HK-2 (cell line): ENCODE data around the gene MIOX.
"Not testable (repeated sequence)": the region's sequence is repeated elsewhere in the genome, so short reads cannot be mapped to it uniquely, and the experiment has no call there.

Experiments
- DNase-seq: peaks from one replicate; pipeline ENCODE4 v3.0.0-alpha.2; 2018; ENCODE audit not compliant: unreplicated experiment

Gene MIOX

DNA sequence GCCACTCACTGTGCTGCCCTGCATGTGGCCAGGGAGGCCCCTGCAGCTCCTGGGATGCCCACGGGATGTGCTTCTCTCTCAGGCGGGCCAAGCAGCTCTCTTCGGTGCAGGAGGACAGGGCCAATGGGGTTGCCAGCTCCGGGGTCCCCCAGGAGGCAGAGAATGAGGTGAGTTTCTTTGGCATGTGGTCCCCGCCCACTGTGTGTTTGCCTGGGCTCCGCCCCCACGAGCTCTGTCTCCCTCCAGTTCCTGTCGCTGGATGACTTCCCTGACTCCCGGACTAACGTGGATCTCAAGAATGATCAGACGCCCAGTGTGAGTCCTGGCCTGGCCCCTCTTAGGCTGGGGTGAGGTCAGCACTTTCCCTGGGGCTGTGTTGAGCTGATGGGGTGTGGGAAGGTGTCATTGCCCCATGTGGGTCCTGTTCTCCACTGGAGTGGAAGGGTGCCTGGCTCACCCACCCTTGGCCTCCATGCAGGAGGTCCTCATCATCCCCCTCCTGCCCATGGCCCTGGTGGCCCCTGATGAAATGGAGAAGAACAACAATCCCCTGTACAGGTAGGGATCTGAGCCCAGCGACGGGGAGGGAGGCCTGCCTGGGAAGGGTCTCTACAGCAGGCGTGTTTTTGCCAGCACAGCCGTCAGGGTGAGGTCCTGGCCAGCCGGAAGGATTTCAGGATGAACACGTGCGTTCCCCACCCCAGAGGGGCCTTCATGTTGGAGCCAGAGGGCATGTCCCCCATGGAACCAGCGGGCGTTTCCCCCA lies 31.0 kb downstream of the MIOX start:
- no peak for DNase-seq

DNA sequence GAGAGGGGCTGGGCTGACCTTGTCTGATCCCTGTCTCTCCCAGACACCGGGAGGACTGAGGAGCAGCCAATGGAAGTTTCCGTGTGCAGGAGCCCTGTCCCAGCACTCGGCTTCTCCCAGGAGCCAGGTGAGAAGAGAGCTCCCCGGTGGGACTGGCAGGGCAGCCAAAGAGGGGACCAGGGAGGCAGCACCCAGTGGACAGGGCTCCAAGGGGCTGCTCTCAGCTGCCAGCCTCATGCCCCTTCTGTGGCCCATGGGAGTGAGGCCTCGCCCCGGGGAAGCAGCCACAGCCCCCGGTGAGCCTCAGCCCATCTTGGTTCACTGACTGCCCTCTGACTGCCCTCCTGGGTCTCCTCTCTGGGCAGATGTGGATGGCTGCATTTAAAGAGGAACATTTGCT lies 31.9 kb downstream of the MIOX start:
- DNase-seq: no peak

DNA sequence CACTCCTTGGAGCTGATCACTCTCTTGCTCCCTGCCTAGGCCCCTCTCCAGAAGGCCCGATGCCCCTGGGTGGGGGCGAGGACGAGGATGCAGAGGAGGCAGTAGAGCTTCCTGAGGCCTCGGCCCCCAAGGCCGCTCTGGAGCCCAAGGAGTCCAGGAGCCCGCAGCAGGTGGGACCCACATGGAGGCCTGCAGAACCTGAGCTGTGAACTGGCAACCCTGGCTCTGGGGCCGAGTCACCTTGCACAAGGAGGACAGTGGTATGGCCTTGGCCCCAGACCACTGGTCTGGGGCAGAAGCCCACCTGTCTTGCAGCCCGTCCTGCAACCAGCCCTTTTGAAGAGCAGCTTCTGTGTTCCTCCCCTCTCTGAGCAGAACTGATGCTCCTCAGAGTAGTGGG lies 32.5 kb downstream of the MIOX start:
- DNase-seq: no peak

DNA sequence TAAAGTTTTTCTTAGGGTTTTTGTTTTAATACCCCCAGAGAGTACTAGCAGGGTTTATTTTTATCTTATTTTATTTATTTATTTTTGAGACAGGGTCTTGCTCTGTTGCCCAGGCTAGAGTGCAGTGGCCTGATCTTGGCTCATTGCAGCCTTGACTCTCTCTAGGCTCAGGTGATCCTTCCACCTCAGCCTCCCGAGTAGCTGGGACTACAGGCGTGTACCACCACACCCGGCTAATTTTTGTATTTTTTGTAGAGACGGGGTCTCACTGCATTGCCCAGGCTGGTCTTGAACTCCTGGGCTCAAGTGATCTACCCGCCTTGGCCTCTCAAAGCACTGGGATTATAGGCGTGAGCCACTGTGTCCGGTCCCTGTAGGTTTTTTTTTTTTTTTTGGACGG lies 33.5 kb downstream of the MIOX start:
- DNase-seq: not testable (repeated sequence)

DNA sequence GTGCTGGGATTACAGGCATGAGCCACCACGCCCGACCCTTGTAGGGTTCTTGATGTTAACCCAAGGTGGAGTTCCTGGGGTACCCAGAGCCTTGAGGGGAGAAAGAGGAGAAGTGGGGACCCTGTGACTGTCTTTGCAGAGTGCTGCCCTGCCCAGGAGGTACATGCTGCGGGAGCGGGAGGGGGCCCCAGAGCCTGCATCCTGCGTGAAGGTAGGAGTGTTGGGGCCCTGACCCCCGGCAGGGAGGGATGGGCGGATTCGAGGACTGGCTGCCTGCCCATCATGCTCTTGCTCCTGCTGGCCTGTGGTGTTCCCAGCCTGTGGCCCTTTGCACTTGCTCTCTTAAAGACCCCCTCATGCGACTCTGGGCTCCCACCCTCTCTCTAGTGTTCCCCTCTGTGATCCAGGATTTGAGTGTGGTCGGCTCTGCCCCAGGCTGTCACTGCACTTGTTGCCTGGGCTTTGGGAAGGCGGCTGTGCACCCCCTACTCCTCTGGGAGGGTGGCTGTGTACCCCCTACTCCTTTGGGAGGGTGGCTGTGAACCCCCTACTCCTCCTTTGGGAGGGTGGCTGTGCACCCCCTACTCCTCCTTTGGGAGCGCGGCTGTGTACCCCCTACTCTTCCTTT lies 34.3 kb downstream of the MIOX start:
- no peak for DNase-seq

DNA sequence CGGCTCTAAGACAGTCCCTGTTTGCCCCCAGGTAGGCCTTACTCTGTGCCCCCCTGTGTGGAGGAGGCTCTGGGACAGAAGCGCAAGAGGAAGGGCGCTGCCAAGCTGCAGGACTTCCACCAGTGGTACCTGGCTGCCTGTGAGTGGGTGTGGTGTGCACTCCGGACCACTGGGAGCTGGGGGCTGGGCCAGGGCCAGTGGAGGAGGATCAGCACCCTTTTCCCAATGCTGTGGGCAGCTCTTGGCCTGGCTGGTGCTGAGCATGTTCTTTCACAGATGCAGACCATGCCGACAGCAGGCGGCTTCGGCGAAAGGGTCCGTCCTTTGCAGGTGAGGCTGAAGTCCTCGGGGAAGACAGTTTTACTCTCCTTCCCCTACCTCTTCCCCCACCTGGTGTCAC lies 35.1 kb downstream of the MIOX start:
- DNase-seq: no peak

DNA sequence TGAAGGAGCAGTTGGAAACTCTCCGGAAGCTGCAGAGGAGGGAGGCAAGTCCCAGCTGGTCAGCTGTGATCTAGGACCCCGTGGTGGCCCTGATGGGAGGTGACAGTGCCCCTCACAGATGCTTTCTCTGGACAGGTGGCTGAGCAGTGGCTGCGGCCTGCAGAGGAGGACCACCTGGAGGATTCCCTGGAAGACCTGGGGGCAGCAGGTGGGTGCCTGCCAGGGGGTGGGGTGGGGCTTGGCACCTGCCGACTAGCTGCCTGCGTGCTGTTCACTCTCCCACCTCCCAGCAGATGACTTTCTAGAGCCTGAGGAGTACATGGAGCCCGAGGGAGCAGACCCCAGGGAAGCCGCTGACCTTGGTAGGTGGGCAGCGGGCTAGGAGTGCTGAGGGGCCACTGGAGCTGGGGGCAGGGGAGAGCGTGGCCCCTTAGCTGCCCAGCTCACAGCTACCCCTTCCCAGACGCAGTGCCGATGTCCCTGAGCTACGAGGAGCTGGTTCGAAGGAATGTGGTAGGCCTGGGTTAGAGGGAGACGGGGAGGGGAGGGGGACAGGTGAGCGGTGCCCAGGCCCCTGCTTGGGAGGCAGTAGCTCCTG lies 35.6 kb downstream of the MIOX start:
- no peak for DNase-seq

DNA sequence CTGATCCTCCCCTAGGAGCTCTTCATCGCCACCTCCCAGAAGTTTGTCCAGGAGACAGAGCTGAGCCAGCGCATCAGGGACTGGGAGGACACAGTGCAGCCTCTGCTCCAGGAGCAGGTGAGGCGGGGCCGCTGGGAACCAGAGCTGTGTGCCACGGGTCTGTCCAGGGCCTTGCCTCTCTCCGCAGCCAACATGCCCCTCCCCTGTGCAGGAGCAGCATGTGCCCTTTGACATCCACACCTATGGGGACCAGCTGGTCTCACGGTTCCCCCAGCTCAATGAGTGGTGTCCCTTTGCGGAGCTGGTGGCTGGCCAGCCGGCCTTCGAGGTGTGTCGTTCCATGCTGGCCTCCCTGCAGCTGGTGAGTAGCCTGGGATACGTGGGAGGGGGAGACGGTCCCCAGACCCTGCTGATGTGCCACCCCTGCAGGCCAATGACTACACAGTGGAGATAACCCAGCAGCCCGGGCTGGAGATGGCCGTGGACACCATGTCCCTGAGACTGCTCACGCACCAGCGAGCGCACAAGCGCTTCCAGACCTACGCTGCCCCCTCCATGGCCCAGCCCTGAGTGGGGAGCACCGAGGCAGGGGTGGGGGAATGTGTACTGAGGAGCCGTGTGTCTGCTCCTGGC lies 36.3 kb downstream of the MIOX start:
- DNase-seq: no peak

DNA sequence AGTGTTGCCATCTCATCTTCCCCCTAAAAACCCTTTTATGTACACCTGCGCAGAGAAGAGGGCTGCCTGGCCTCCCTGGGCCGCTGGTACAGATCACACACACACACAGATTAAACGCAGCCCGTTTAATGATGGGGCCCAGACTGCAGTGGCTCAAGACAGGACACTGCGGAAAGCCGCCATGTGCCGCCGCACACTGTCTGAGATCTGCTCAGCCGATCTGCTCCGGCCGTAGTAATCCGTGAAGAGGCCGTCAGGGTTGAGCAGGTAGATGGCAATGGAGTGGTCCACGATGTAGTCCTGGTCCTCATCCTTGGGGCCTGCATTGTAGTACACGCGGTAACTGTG lies 36.8 kb downstream of the MIOX start:
- no peak for DNase-seq

DNA sequence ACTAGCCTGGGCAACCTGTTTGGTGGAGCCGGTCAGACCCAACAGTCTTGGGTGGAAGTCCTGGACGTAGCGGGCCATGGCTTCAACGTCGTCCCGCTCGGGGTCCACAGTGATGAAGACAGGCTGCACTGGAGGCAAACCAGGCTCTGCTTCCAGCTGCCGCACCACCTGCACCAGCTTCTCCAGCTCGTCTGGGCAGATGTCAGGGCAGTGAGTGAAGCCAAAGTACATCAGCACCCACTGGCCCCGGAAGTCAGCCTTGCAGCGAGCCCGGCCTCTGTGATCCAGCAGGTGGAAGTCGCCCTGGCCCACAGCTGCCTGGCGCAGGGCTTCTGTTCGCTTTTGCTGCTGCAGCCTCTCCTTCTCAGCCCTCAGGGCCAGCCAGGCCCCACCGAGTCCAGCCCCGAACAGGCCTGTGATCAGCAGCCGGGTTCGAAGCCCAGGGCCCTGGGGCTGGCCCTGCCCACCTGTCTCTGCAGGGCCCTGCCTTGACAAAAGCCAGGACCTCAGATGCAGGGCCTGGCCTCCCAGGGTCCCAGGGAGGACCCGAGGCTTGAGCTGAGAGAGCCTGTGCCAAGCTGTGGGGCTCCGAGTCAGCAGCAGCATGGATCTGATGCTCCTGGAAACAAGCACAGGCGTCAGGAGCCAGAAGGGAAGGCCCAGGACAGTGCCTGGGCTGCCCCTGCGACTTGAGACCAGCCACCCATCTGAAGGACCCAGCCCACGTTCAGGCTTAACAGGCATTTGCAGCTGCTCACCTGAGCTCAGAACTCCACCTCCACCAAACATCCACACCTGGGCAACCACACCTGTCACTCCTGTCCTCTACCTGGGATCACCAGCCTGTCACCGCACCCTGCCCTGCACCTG lies 37.4 kb downstream of the MIOX start:
- DNase-seq: no peak

DNA sequence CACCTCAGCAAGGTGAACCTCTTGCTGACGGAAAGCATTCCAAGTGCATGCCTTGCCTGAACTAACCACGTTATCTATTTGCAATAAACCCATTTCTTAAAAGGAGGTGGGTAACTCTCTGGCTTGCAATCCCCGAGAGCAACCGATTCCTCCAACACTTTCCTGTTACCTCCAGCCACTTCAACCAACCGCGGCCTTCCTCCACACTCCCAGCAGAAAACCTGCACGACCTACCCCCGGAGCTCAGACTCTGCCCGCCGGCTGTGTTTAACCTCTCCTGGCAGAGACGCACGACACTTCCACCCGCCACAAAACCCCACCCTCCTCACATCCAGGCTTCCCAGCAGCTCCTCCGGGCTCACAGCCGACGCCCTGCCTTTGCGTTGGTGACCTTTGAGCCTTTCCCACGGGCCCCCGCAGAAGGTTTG lies 38.0 kb downstream of the MIOX start:
- no peak for DNase-seq

DNA sequence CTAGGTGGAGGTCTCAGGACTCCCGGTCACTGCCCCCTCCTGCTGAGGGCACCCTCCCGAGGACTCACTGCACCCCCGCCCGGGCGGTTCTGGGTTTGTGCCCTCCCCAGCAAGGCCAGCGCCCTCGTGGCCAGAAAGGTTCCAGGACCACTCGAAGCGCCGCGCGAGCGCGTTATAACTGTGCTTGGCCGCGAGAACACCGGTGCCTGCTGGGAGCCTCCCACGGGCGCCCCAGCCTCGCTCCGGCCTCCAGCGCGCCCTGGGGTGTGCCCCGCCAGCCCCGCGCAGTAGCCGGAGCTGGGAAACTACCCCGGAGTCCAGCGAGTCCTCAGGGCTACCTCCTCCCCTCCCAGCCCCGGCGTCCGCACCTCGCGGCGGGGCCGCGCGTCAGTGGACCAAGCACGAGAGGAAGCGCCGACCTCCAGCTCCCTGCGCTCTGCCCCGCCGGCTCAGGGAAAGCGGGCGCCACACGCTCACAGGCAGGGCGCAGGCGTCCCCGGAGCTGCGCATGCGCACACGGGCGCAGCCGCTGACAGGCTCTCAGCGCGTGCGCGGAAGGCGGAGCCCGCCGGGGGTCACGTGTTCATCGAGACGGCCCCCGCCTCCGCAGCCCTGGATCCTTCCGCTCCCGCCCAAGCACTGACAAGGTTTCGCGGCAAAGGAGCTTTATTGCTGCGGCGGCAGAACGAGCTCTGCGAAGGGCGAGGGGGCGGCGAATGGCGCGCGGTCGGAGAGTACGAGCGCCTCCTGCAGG lies 38.6 kb downstream of the MIOX start, which contains the start of gene SCO2:
Gene SCO2 (minus strand): TSS at position 495 of the 754 bp plus-strand sequence. CDS start 1,187 bp downstream, outside the sequence.
- peak; percentile 97 for DNase-seq

DNA sequence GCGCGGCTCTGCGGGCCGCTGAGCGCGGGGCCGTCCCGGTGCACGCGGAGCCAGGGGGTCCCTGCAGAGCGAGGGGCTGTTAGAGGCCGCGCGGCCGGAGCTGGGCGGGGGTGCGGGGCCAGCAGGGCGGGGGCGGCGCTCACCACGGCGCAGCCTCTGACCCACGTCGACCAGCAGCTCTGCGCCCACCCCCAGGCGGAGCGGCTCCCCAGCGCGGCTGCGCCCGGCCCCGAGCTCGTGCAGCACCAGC lies 39.1 kb downstream of the MIOX start:
- DNase-seq: no peak

DNA sequence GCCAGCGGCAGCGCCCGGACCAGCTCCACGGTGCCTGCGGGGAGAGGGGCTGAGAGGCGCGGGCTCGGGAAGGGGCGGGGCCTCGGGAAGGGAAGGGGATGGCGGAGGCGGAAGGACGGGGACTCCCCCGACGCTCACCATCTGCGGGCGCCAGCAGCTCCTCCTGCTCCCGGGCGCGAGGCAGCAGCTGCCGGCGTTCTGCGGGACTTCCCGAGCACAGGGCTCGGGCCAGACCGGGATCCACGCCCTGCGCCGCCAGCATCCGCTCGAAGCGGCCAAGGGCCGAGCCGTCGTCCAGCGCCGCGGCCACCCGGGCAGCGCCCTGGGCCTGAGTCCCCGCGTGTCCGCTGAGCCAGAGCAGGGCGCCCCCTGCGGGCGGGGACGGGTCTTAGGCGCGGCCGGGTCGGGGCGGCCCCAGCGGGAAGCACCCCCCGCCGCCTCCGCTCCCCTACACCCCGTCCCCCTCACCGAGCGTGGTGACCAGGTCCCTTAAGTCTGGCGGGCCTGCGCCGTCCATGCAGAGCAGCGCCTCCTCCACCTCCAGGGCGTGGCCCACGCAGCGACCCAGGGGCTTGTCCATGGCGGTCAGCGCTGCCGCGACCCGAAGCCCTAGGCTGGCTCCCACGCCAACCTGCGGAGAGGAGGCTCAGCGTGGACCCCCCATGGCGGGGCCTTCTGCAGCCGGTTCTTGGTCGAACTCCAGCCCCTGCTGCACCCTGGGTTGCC lies 39.6 kb downstream of the MIOX start:
- peak; percentile 77 for DNase-seq

DNA sequence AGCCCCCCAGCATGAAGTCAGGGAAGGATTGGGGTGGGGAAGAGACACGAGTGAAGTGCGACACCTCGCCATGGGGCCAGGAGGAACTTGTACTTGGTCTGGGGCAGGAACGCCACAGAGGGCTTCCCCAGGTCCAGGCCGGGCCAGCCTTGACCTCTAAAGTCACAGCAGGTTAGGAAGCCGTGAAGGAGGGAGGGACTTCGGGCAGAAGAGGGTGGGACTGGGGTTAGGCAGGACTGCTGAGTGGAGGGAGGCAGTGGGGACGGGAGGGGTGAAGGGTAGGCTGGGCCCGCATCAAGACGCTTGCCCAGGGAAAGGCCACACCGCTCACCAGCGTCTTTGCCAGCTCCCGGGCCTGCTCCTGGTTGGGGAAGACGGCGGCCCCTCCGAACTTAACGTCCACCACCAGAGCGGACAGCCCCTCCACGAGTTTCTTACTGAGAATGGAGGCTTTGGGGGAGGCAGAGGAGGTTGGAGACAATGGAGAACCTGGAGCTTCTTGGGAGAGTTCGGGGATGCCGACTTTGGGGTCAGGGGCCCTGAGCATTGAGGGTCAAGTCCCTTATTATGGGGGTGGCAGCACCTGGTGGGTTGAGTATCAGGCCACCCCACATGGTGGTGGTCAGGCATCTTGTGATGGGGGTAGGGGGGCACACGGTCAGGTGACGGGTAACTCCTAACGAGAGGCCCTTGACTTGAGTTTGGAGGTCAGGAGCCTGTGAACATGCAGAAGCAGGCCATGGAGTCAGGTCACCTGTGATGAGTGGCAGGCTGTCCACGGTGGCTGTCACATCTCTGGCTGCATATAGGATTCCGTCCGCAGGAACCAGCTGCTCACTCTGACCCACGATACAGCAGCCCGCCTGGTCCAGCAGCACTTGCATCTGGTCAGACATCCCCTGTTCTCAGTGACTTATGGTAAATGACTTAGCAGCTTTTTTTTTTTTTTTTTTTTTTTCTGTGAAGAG lies 40.5 kb downstream of the MIOX start:
- DNase-seq: peak; percentile 55

DNA sequence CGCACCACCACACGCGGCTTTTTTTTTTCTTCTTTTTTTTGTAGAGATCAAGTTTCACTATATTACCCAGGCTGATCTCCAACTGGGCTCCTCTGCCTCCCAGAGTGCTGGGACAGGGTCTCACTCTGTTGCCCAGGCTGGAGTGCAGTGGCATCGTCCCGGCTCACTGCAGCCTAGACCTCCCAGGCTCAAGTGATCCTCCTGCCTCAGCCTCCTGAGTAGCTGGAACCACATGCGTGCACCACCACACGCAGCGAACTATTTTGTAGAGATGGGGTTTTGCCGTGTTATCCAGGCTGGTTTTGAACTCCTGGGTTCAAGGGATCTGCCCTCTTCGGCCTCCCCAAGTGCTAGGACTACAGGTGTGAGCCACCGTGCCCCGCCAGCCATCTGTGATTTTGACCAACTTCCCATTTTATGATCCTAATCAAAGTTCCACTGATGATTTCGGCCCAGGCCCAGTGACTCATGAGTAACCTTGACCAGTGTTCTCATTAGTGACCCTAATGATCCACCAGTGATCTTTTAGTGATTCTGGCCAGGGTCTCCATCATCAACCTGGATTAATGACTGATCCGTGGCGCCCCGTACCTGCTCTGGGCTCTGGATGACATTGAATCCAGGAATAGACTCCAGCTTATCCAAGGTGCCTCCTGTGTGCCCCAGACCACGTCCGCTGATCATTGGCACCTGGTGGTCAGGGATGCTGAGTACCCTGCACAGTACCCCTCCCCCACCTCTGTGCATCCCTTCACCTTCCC lies 41.4 kb downstream of the MIOX start:
- DNase-seq: no peak

DNA sequence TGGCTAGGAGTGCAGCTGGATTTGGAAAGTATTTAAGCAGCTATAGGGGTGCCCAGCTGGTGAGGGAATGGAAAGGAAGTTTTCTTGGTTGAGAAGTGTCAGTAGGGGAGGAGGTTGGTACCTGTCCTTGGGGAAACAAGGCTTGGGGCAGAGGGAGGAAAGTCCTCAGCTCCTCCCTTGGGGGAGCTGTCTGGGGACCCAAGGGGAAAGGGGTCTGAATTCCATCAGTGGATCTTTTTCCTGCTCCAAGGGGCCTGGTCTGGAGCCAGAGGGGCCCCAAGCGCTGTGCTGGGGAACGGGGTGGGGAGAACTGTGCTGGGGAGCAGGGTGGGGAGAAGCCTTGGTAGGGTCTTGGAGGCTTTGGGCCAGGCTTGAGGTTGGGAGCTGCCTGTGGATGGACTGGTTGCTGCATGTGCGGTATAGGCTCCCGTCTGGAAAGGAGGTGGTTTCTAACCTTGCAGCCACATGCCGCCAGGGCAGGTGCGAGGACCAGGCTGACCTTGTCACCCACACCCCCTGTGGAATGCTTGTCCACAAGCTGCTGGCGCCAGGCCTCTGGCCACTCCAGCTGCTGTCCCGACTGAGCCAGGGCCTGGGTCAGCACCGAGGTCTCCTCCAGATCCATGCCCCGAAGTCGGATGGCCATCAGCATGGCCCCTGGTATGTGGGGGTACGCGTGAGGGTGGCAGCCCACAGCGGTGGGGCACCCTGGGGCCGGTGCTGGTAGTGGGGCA lies 42.2 kb downstream of the MIOX start:
- DNase-seq: no peak

DNA sequence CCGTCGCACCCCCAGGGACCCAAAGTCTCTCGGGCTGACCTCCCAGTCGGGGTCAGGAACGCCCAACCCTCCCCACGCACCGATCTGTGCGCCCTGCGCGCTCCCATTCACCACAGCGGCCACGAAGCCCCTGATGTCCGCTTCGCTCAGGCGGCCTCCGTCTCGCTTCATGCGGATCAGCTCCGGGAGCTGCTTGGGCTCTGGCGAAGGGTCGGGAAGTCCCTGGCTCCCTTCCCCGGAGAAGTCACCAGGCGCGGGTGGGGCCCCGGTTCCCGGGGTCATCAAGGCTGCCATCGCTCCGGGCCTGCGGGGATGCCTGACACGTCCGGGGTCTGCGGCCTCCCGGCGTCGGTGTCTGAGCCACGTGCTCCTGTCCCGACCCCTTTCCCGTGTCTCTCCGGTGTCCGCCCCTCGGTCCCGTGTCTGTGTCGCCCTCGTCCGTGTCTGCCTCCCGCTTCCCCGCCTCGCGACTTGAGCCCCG lies 42.8 kb downstream of the MIOX start:
- DNase-seq: no peak
